Fibroblast of lung (primary cell): ENCODE measurements around the gene OR4P4.

Source experiments
- CTCF ChIP-seq, 2 donors: IDR thresholded peaks in 1 of 2; conservative IDR thresholded peaks in 1 of 2; 1 replicate in 1 of 2; 2 replicates in 1 of 2; pipeline ENCODE4 v1.5.1; 2011 to 2012; ENCODE audit warnings: low read length in 2 of 2, control low read depth in 1 of 2, inconsistent platforms in 1 of 2, low read depth in 1 of 2, mild to moderate bottlenecking in 1 of 2
- EZH2 ChIP-seq: IDR thresholded peaks from 2 replicates; pipeline ENCODE4 v1.5.1; 2012; ENCODE audit warnings: low read length, control low read depth, mild to moderate bottlenecking; ENCODE audit errors: missing control alignments

- no peak for TF ChIP-seq CTCF (conservative IDR thresholded peaks at IDR 0.05 in 1 of 2, IDR thresholded peaks at IDR 0.05 in 1 of 2; ENCODE audit: low read depth in 1 of 2, low read length in 2 of 2)
- TF ChIP-seq EZH2, result no peak
Measured at GRCh38 chr11:55648027-55648426, 13.1 kb downstream of the OR4P4 start, which contains the start of gene OR4S2.
